HG03159 (cell line): ENCODE results near the gene UBA1.

ENCODE experiments used
- ATAC-seq: cut with Tn5 transposase; IDR thresholded peaks from one replicate; pipeline ENCODE4 v1.9.1; 2021; ENCODE audit warnings: mild to moderate bottlenecking, moderate library complexity; ENCODE audit not compliant: unreplicated experiment

Gene UBA1

GRCh38 chrX:47210661-47211425 lies 17.2 kb downstream of the UBA1 start:
- no peak for ATAC-seq

- ATAC-seq = no peak
These were observed 19.0 kb downstream of the UBA1 start for GRCh38 chrX:47212381-47213293.

- no peak for ATAC-seq
These were observed 20.9 kb downstream of the UBA1 start for GRCh38 chrX:47214435-47215077.

- no peak for ATAC-seq
These were observed 21.8 kb downstream of the UBA1 start for GRCh38 chrX:47215291-47215900.

- no peak for ATAC-seq
These were observed 22.8 kb downstream of the UBA1 start for GRCh38 chrX:47216393-47216925.

- no peak for ATAC-seq
These were observed 23.7 kb downstream of the UBA1 start for GRCh38 chrX:47217121-47217851.

- peak; percentile 88 for ATAC-seq
These were observed 24.2 kb downstream of the UBA1 start for GRCh38 chrX:47217852-47218279.

GRCh38 chrX:47218280-47218919 lies 24.8 kb downstream of the UBA1 start, which contains the start of gene CDK16:
Gene CDK16, plus strand, starts transcription at chrX:47218681. Its CDS starts 4,877 bp downstream, at chrX:47223558.
- peak; percentile 45 for ATAC-seq

GRCh38 chrX:47218920-47219815 lies 25.5 kb downstream of the UBA1 start:
- peak; percentile 0 for ATAC-seq

- ATAC-seq = no peak
These were observed 28.1 kb downstream of the UBA1 start for GRCh38 chrX:47221756-47222155.

GRCh38 chrX:47222751-47223350 lies 29.2 kb downstream of the UBA1 start:
- ATAC-seq = no peak

- ATAC-seq = no peak
These were observed 30.0 kb downstream of the UBA1 start for GRCh38 chrX:47223476-47224250.

GRCh38 chrX:47224266-47224895 lies 30.8 kb downstream of the UBA1 start:
- no peak for ATAC-seq

GRCh38 chrX:47224896-47225290 lies 31.3 kb downstream of the UBA1 start:
- ATAC-seq = no peak

GRCh38 chrX:47226071-47226470 lies 32.4 kb downstream of the UBA1 start:
- ATAC-seq = no peak

- no peak for ATAC-seq
These were observed 33.1 kb downstream of the UBA1 start for GRCh38 chrX:47226531-47227333.
